K562 (cell line): ENCODE measurements around the gene CCDC9B. TPM values are rescaled to one million over a fixed set of nuclear protein-coding genes. Genes with fewer than 3 reads are reported as not detected.
A peak's percentile ranks its signal among the peaks of the same experiment; 100 is the strongest.

ENCODE experiments used
- ARID2 ChIP-seq: fragments of 450-650 bp; IDR thresholded peaks from 2 replicates; pipeline ENCODE4 v1.6.1; 2017; ENCODE audit warnings: antibody characterized with exemption, mild to moderate bottlenecking
- CHD1 ChIP-seq: fragments of 200-600 bp; sonication (generic); IDR thresholded peaks from one replicate; pipeline ENCODE4 v1.6.1; 2012; ENCODE audit warnings: mild to moderate bottlenecking, moderate library complexity, low read length, inconsistent platforms
- CHD4 ChIP-seq: fragments of 200-600 bp; sonication (generic); IDR thresholded peaks from 3 replicates; pipeline ENCODE4 v1.6.1; 2012; ENCODE audit warnings: low read depth, mild to moderate bottlenecking, mixed read lengths, low read length, inconsistent platforms; ENCODE audit not compliant: insufficient read depth, insufficient replicate concordance, poor library complexity, severe bottlenecking
- CREB1 ChIP-seq, 2 experiments: sonication (generic) in 1 of 2; formaldehyde crosslinking in 1 of 2; IDR thresholded peaks; 2 replicates each; pipeline versions ENCODE4 v1.6.1 to v1.8.0; 2012 to 2022; ENCODE audit warnings: inconsistent platforms in 1 of 2, mild to moderate bottlenecking in 1 of 2, missing genetic modification reagents in 1 of 2, moderate library complexity in 1 of 2
- CTCF ChIP-seq, 3 experiments: IDR thresholded peaks in 2 of 3; conservative IDR thresholded peaks in 1 of 3; 2 replicates each; pipeline ENCODE4 v1.5.1; 2011 to 2012; ENCODE audit warnings: low read length in 3 of 3, mild to moderate bottlenecking in 3 of 3, control low read depth in 2 of 3, improper control_type of control experiment in 1 of 3, inconsistent platforms in 1 of 3, low read depth in 1 of 3, mixed read lengths in 1 of 3, moderate library complexity in 1 of 3; ENCODE audit not compliant: insufficient read depth in 2 of 3
- HNRNPK ChIP-seq: fragments of 200-400 bp; formaldehyde crosslinking; IDR thresholded peaks from one replicate; pipeline ENCODE4 v1.6.1; 2018; ENCODE audit warnings: mild to moderate bottlenecking, low read depth, low read length; ENCODE audit not compliant: poor library complexity, severe bottlenecking
- JUND ChIP-seq, 2 experiments: IDR thresholded peaks; 2 replicates in 1 of 2; 3 replicates in 1 of 2; pipeline ENCODE4 v1.6.1; 2011; ENCODE audit warnings: borderline replicate concordance in 2 of 2, low read depth in 2 of 2, low read length in 2 of 2, improper control_type of control experiment in 1 of 2, missing biosample characterization in 1 of 2, missing genetic modification characterization in 1 of 2, missing genetic modification reagents in 1 of 2
- MCM2 ChIP-seq: fragments of 450-650 bp; IDR thresholded peaks from 2 replicates; pipeline ENCODE4 v1.6.1; 2017; ENCODE audit warnings: low read depth, mild to moderate bottlenecking
- POU5F1 ChIP-seq: fragments of 150-350 bp; IDR thresholded peaks from 2 replicates; pipeline ENCODE4 v1.6.1; 2014; ENCODE audit warnings: borderline replicate concordance, low read length, low read depth, mild to moderate bottlenecking; ENCODE audit not compliant: partially characterized antibody
- SMARCE1 ChIP-seq: fragments of 450-650 bp; IDR thresholded peaks from 2 replicates; pipeline ENCODE4 v1.7.1; 2016; ENCODE audit warnings: mild to moderate bottlenecking
- SP1 ChIP-seq: sonication (generic); formaldehyde crosslinking; IDR thresholded peaks from 2 replicates; pipeline ENCODE4 v1.8.1; 2022; ENCODE audit warnings: mild to moderate bottlenecking, missing genetic modification reagents
- TAF7 ChIP-seq: fragments of 450-650 bp; IDR thresholded peaks from 2 replicates; pipeline ENCODE4 v1.6.1; 2016; ENCODE audit warnings: missing genetic modification characterization, missing compliant biosample characterization
- TARDBP ChIP-seq: fragments of 450-650 bp; IDR thresholded peaks from 2 replicates; pipeline ENCODE4 v1.6.1; 2016
- TCF7 ChIP-seq: sonication (generic); IDR thresholded peaks from 2 replicates; pipeline ENCODE4 v1.6.1; 2016; ENCODE audit warnings: antibody characterized with exemption, borderline replicate concordance
- THRA ChIP-seq: fragments of 450-650 bp; IDR thresholded peaks from 2 replicates; pipeline ENCODE4 v1.6.1; 2017; ENCODE audit warnings: mild to moderate bottlenecking, moderate library complexity
- ZNF133 ChIP-seq: fragments of 250-450 bp; sonication (Bioruptor Pico); IDR thresholded peaks from 2 replicates; pipeline ENCODE4 v1.4.0; 2020; ENCODE audit warnings: mild to moderate bottlenecking
- ZNF23 ChIP-seq: fragments of 250-450 bp; sonication (Bioruptor Pico); IDR thresholded peaks from 2 replicates; pipeline ENCODE4 v1.4.0; 2020; ENCODE audit warnings: mild to moderate bottlenecking
- ZNF449 ChIP-seq: fragments of 250-450 bp; sonication (Bioruptor Pico); IDR thresholded peaks from 2 replicates; pipeline ENCODE4 v1.8.0; 2022; ENCODE audit warnings: moderate library complexity, mild to moderate bottlenecking, inconsistent platforms
- ZNF77 ChIP-seq: fragments of 250-450 bp; sonication (Bioruptor Pico); IDR thresholded peaks from 2 replicates; pipeline ENCODE4 v1.5.0; 2020
- ZNF780A ChIP-seq: fragments of 250-450 bp; sonication (Bioruptor Pico); IDR thresholded peaks from 2 replicates; pipeline ENCODE4 v1.5.0; 2021; ENCODE audit warnings: mild to moderate bottlenecking
- polyA plus RNA-seq, 8 experiments: library from polyadenylated mRNA; depleted of rRNA in 4 of 8; stranded (reverse) in 5 of 8; unstranded in 3 of 8; fragments of >200 nt; fragmentation: Nextera tagmentation in 2 of 8; fragmentation: Illumina TruSeq in 1 of 8; extraction: Ambion mirVana in 2 of 8; extraction: Trizol in 1 of 8; gene quantifications; 2 replicates each; pipeline versions ENCODE4 v1.2.1 to v1.2.3, GENCODE V29; 2011 to 2014; ENCODE audit warnings: inconsistent platforms in 1 of 8, missing spikeins in 1 of 8
- total RNA-seq, 7 experiments: library from RNA; depleted of rRNA in 6 of 7; stranded (reverse); fragments of >200 nt in 6 of 7; fragmentation: Illumina TruSeq in 2 of 7; extraction: Trizol in 2 of 7; gene quantifications; 2 replicates each; pipeline versions ENCODE4 v1.2.1 to v1.2.3, GENCODE V29; 2011 to 2021; ENCODE audit warnings: low replicate concordance in 1 of 7
- TF ChIP-seq, protein P1 (sequence below): fragments of 200-800 bp; sonication (Bioruptor generic); IDR thresholded peaks from 2 replicates; pipeline ENCODE4 v1.6.1; 2017; ENCODE audit warnings: missing genetic modification characterization, missing compliant biosample characterization

CCDC9B gene
- total and polyA plus RNA-seq, 9 of the 15 experiments (the other 6 are each of a cell fraction or from before 2014, with no cell fraction given), result 0.01 to 0.47 (median 0.15) TPM; not detected in 1

GRCh38 chr15:40310001-40310959, 30.5 kb downstream of the CCDC9B start (continued):
- TF ChIP-seq ARID2 (peak; percentile 92), MCM2 (no peak), SP1 (CRISPR knock-in tag) (peak; percentile 32; the same call in 1 of the 2 replicates), CTCF (IDR thresholded peaks at IDR 0.05 in 2 of 3, conservative IDR thresholded peaks at IDR 0.05 in 1 of 3; ENCODE audit: insufficient read depth in 2 of 3, low read depth in 1 of 3, low read length in 3 of 3) (peak; percentile 93 to 95 (median 94)), POU5F1 (no peak), TAF7 (tag) (no peak), CREB1 (IDR thresholded peaks at IDR 0.05) (no peak), CREB1 (CRISPR knock-in tag; IDR thresholded peaks at IDR 0.05) (no peak), SMARCE1 (no peak), TARDBP (no peak), ZNF133 (CRISPR knock-in tag) (no peak), ZNF780A (CRISPR knock-in tag) (no peak), HNRNPK (no peak), ZNF23 (no peak), JUND (IDR thresholded peaks at IDR 0.05; ENCODE audit: borderline replicate concordance, low read depth, low read length) (peak; percentile 27; the same call in 1 of the 2 replicates), JUND (tag; IDR thresholded peaks at IDR 0.05; ENCODE audit: borderline replicate concordance, low read depth, low read length) (no peak; the same call in 2 of the 3 replicates), CHD4 (peak; percentile 83), ZNF77 (CRISPR knock-in tag) (no peak), TCF7 (no peak), THRA (no peak), ZNF449 (CRISPR knock-in tag) (no peak), CHD1 (no peak)
- TF ChIP-seq, protein P1, sequence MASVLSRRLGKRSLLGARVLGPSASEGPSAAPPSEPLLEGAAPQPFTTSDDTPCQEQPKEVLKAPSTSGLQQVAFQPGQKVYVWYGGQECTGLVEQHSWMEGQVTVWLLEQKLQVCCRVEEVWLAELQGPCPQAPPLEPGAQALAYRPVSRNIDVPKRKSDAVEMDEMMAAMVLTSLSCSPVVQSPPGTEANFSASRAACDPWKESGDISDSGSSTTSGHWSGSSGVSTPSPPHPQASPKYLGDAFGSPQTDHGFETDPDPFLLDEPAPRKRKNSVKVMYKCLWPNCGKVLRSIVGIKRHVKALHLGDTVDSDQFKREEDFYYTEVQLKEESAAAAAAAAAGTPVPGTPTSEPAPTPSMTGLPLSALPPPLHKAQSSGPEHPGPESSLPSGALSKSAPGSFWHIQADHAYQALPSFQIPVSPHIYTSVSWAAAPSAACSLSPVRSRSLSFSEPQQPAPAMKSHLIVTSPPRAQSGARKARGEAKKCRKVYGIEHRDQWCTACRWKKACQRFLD (CRISPR knock-in tag), result no peak
